Parathyroid adenoma (tissue), 2 donors: ENCODE results near the gene ARFRP1.

Source experiments
- H2AFZ ChIP-seq: fragments of 300-600 bp; sonication (generic); one replicate; pipeline ENCODE4 v1.7.0; 2017; ENCODE audit warnings: antibody characterized with exemption, mild to moderate bottlenecking
- H3K27ac ChIP-seq: fragments of 300-600 bp; sonication (generic); one replicate; pipeline ENCODE4 v1.7.0; 2017
- H3K27me3 ChIP-seq: fragments of 300-600 bp; sonication (generic); one replicate; pipeline ENCODE4 v1.7.0; 2017; ENCODE audit warnings: low read length; ENCODE audit not compliant: control insufficient read depth, insufficient read depth
- H3K36me3 ChIP-seq: fragments of 300-600 bp; sonication (generic); one replicate; pipeline ENCODE4 v1.7.0; 2017; ENCODE audit warnings: low read length; ENCODE audit not compliant: control insufficient read depth, insufficient read depth
- H3K4me1 ChIP-seq: fragments of 300-600 bp; sonication (generic); one replicate; pipeline ENCODE4 v1.7.0; 2017; ENCODE audit warnings: control low read depth
- H3K4me2 ChIP-seq: fragments of 300-600 bp; sonication (generic); one replicate; pipeline ENCODE4 v1.7.0; 2017; ENCODE audit warnings: low read length
- H3K4me3 ChIP-seq: fragments of 300-600 bp; sonication (generic); one replicate; pipeline ENCODE4 v1.7.0; 2017; ENCODE audit warnings: low read depth, low read length
- H3K79me2 ChIP-seq: fragments of 300-600 bp; sonication (generic); one replicate; pipeline ENCODE4 v1.7.0; 2017; ENCODE audit warnings: control low read depth
- H3K9ac ChIP-seq: fragments of 300-600 bp; sonication (generic); one replicate; pipeline ENCODE4 v1.7.0; 2017; ENCODE audit warnings: mild to moderate bottlenecking
- H3K9me3 ChIP-seq: fragments of 300-600 bp; sonication (generic); one replicate; pipeline ENCODE4 v1.7.0; 2017; ENCODE audit warnings: low read length; ENCODE audit not compliant: control insufficient read depth
- CTCF ChIP-seq: fragments of 300-600 bp; sonication (generic); IDR thresholded peaks from one replicate; pipeline ENCODE4 v1.7.0; 2017; ENCODE audit warnings: antibody characterized with exemption, mild to moderate bottlenecking
- donor health status: primary hyperparathyroidism.

The ARFRP1 gene

DNA sequence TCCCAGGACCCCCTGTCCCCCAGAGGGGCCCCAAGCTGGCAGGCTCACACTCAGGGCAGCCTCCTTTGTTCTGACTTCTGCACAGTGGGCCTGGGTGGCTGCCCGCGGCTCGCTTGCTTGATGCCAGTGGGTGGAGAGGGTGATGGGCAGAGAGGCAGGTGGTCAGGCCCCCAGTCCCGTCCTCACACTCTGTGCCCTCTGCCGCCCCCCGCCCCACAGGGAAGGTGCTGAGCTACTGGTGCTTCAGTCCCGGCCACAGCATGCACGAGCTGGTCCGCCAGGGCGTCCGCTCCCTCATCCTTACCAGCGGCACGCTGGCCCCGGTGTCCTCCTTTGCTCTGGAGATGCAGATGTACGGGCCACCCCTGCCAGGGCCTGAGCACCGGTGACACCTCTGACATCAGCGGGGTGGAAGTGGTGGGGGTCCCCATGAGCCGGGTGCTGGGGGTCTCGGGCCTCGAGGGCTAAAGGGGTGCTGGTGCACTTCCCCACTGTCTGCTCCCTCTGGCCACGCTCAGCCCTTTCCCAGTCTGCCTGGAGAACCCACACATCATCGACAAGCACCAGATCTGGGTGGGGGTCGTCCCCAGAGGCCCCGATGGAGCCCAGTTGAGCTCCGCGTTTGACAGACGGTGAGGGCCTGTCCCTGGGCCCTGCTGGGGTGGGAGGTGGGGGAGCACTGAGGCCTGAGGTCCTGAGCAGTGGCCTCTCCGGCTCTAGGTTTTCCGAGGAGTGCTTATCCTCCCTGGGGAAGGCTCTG, 20.2 kb downstream of the ARFRP1 start:
- H3K9ac ChIP-seq: no peak overlapping the region
- no peaks in the 10 kb centered on the region for H3K36me3 ChIP-seq
- H3K9me3 ChIP-seq: no peaks in the 10 kb centered on the region
- H3K4me3 ChIP-seq: no peak overlapping the region
- H3K4me2 ChIP-seq: no peak overlapping the region
- H3K79me2 ChIP-seq: no peaks in the 10 kb centered on the region
- H2AFZ ChIP-seq: no peak overlapping the region
- H3K27ac ChIP-seq: peak overlapping the region; percentile 78
- H3K4me1 ChIP-seq: no peaks in the 10 kb centered on the region
- TF ChIP-seq CTCF: no peak
- H3K27me3 ChIP-seq: no peaks in the 10 kb centered on the region

DNA sequence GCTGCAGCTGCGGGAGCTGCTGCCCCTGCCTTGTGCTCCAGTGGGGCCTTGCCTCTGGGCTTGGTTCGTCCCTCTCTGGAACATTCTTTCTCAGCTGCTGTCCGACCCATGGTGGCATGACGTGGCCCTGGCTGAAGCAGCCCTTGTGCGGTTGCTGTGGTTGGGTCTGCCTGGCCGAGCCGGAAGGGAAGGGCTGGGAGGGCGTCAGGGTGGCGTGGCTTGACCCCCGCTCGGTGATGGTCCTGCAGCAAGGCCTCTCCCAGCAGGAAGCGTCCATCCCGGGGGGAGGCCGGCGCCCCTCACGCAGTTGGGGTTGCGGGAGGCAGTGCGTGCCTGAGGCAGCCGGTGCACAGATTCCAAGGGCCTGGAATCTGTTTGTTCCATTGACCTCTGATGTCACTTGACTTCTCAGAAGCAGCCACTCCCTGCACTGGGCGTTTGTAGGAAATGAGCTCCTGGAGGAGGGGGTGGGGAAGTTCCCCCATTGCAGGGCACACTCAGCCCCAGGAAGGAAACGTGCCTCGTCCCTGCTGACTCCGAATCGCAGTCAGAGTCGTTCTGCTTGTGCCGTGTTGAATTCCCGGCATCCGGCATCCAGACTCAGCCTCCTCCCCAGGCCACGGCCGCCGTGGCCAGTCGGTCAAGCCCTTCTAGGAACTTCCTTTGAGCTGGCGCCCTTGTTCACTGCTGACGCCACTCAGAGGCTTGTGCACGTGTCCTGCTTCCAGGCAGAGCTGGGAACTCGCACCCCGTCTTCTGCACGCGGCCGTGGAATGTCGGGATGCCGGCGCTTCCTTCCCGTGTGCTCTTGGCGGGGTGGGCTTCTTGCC, 21.1 kb downstream of the ARFRP1 start:
- Histone ChIP-seq H3K36me3 (no peaks in the 10 kb centered on the region), H3K9me3 (no peaks in the 10 kb centered on the region), H3K9ac (no peak overlapping the region), H3K4me3 (no peak overlapping the region), H3K79me2 (no peaks in the 10 kb centered on the region), H3K27me3 (no peaks in the 10 kb centered on the region), H3K27ac (peak overlapping the region; percentile 78), H3K4me2 (peak overlapping the region; percentile 15), H2AFZ (no peak overlapping the region), H3K4me1 (no peaks in the 10 kb centered on the region)
- TF ChIP-seq CTCF: no peak

- Histone ChIP-seq H3K27me3 (no peaks in the 10 kb centered on the region), H3K4me3 (no peak overlapping the region), H3K9me3 (no peaks in the 10 kb centered on the region), H3K4me2 (peak overlapping the region; percentile 15), H3K4me1 (no peaks in the 10 kb centered on the region), H3K27ac (peak overlapping the region; percentile 78), H3K9ac (no peak overlapping the region), H3K36me3 (no peaks in the 10 kb centered on the region), H2AFZ (no peak overlapping the region), H3K79me2 (no peaks in the 10 kb centered on the region)
- TF ChIP-seq CTCF: no peak
Measured at GRCh38 chr20:63686094-63686491, 21.7 kb downstream of the ARFRP1 start.

- Histone ChIP-seq H3K4me1 (no peaks in the 10 kb centered on the region), H3K9ac (no peak overlapping the region), H3K79me2 (no peaks in the 10 kb centered on the region), H3K27me3 (no peaks in the 10 kb centered on the region), H3K4me3 (no peak overlapping the region), H3K4me2 (no peak overlapping the region), H3K9me3 (no peaks in the 10 kb centered on the region), H3K36me3 (no peaks in the 10 kb centered on the region), H3K27ac (peak overlapping the region; percentile 78), H2AFZ (no peak overlapping the region)
- no peak for TF ChIP-seq CTCF
Measured at GRCh38 chr20:63685269-63686026, 22.3 kb downstream of the ARFRP1 start.
